Glomerular visceral epithelial cell (primary cell): ENCODE results near the gene MAN1C1.

Experiments
- DNase-seq: peaks from one replicate; pipeline ENCODE4 v3.0.0-alpha.2; 2016; ENCODE audit errors: extremely low spot score

Gene MAN1C1

DNA sequence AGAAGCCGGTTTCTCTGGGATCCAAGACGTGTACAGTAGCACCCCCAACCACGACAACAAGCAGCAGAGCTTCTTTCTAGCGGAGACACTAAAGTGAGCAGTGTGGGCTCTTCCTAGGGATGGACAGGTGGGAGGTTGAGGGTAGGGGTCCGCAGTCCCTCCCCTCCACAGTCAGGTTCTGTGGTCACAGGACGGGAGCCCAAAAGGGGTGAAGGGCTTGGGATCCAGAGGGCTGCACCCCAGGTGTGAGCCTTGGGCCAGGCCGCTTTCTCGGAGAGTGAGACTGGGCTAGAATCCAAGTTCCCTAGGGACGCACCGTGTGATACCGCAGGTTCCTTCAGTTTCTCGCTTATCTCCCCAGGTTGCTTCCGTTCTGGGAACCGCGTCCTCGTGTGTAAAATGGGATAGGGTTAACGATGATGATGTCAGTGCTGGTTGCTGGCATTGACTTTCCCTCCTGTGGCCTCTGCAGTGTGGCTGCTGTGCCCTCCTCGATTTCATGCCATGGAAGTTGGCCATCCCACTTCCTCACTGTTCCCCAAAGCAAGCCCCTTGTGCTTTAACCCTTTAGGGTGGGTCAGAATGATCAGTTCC lies 166.1 kb downstream of the MAN1C1 start:
- no peak for DNase-seq

GRCh38 chr1:25784575-25785051 lies 168.0 kb downstream of the MAN1C1 start:
- no peak for DNase-seq

DNA sequence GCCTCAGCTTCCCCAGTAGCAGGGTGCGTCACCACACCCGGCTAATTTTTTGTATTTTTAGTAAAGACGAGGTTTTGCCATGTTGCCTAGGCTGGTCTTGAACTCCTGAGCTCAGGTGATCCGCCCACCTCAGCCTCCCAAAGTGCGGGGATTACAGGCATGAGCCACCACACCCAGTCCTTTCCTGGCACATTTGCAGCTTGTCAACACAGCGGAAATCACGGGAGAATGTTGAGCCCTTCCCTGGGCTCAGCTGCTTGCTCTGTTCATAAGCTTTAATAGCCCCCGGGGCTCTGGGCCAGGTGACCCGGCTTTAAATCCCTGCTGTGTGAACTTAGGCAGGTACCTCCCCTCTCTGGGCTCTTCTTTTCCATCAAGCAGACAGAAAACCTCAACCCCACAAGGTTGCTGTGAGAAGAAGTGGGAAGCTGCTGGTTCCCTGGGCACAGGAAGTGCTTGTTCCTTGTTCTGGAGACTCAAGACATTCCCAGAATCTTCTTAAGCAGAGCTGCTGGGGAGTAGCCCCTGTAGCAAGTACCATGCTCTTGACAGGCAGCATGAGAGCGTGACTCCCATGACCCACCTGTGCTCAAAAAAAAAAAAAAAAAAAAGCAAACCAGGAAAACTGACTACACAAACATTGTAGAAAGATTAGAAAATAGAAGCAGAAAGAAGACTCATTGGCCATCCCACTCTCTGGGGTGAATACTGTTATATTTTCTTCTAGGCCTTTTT lies 168.9 kb downstream of the MAN1C1 start:
- no peak for DNase-seq

DNA sequence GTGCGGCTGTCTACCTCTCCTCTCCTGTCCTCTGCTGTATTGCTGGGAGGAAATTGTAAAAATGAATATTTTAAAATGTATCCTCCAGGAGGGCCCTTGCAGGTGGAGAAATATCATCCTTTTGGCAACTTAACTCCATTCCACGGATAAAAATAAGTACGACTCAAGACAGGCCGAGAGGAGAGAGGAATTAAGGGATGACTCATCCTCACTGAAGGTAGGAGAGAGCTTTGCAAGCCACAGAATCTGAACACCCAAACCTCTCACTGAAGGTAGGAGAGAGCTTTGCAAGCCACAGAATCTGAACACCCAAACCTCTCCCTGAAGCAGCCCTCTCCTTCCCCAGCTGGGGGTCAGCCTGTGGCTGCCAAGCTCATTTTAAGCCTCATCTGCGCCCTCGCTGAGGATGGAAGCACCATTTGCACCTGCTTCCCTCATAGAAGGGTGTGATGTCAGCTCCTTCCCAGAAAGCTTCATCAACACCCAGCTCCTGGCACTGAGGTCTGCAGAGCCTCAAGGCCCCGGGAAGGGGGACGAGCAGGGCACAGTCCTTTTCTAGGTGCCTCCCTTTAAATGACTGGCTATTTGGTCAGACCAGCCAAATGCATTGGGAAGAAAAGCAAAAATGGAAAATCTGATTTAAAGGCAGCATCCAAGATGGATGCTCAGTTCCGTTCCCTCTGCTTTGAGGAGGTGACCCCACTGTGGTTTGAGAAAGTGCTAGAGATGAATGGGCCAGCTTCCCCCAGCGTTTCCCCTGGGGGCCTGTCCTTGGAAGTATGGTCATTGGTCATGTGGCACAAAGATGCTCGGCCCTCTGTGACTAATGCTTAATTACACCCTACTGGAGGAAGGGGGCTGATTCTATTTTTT lies 170.5 kb downstream of the MAN1C1 start:
- DNase-seq = no peak

DNA sequence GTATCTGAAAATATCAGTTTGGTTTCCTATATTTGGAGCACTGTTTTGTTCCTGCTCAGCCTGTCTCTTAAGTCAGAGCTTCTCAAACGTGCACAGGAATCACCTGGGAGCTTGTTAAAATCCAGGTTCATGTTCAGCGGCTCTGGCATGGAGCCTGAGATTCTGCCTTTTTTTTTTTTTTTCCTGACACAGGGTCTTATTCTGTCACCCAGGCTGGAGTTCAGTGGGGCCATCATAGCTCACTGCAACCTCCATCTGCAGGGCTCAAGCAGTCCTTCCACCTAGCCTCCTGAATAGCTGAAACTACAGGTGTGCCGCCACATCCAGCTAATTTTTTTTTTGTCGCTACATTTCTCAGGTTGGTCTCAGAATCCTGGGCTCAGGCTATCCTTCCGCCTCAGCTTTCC lies 171.2 kb downstream of the MAN1C1 start:
- DNase-seq = no peak

DNA sequence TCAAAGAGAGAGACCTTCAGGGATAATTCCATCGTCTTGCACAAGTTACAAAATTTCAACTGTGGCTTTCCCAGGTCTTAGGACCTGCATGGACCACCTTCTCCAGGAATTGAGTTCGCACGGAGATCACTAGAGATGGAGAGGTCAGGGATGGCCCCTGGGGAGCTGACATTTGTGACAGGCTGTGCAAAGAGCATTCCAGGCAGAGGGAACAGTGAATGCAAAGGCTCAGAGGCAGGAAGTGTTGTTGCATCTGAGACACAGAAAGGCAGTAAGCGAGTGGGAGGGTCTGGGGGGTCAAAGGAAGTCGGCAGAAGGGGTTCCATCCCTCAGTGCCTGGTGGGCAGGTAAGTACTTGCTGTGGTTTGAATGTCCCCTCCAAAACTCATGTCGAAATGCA lies 173.9 kb downstream of the MAN1C1 start:
- DNase-seq = no peak

DNA sequence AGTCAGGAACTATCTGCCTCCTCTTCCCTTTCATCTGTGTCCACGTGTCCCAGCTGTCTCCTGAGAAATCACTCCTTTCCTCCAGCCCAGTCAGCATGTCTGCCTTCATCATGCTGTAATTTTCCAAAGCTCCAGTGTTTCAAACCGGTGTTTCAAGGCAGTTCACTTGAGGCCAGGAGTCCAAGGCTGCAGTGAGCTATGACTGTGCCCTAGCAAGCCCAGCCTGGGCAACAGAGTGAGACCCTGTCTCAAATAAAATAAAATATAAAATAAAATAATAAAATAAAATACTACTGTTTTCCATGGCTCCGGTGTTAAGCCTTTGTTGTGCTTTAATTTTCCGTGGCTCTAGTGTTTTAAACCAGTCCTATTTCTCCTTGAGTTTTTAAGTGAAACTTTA lies 175.5 kb downstream of the MAN1C1 start:
- no peak for DNase-seq

DNA sequence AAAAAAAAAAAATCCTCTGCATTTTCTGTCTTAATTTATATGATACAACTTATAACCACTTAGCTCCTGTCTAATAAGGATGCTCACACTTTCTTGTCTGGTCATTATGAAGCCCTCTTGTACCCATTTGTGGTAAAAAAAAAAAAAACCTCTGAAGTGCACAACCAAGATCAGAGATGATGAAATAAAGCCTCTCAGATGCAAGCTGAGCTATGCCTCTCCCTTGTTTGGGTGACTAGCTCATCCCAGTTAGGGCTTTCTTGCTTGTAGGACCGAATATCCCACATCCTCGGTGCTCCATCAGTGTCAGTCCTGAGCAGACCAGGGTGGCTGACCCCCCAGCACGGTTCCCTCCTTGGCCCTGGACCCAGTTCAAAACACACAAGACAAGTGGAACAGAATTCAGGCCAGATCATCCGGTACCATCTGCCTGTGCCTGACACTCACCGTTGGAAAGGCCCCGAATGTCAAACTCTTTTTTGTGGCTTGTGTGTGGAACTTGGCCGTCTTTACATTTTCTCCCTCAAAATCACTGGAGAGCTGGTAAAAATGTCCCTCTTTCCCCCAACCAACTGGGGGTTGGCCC lies 177.1 kb downstream of the MAN1C1 start:
- DNase-seq = no peak

DNA sequence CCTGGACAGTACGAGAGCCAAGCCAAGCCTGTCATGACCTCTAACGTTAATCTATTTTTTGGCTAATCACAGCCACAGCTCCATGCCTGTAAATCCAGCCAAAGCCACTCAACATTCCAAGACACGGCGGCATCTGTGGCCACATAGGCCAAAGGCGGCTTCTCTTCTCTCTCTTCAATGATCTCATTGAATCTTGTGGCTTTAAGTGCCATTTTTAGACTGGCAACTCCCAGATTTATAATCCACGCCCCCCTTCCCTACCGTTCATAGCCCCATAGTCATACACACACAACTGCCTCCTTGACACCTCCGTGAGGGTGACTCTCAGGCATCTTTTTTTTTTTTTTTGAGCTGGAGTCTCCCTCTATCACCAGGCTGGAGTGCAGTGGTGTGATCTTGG lies 177.7 kb downstream of the MAN1C1 start:
- peak; percentile 31 for DNase-seq

- no peak for DNase-seq
These were observed 178.6 kb downstream of the MAN1C1 start for GRCh38 chr1:25795211-25795610.

DNA sequence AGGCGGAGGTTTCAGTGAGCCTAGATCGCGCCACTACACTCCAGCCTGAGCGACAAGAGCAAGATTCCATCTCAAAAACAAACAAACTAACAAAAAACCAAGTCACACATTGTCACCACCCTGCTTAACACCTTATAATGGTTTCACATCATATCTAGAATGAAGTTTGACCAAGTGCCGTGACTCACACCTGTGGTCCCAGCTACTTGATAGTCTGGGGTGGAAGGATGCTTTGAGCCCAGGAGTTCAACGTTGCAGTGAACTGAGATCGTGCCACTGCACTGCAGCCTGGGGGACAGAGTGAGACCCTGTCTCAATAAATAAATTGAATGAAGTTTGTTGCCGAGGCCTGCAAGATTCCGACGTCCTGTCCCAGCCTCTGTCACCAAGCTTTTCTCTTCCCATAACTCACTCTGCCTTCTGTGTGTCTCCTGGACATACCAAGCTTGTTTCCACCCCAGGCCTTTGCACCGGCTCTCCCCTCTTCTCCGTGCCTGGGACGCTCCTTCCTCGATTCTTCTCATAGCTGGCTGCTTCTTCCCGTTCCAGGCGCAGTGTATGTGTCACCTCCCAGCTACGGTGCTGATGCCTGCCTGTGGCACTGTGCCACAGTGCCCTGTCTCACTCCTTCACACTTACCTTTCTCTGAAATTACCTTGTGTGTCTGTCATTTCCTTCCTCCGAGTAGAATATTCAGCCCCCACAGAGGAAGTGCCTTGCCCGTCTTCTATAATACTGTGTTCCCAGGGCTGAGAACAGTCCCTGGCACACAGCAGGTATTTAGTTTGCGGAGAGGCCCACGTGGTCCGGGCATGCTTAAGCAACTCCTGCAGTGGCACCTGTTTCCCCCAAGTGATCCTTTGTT lies 179.6 kb downstream of the MAN1C1 start:
- DNase-seq = no peak

- DNase-seq = peak; percentile 76
These were observed 180.3 kb downstream of the MAN1C1 start for GRCh38 chr1:25796811-25797458.

GRCh38 chr1:25797939-25798338 lies 181.3 kb downstream of the MAN1C1 start:
- DNase-seq = no peak

DNA sequence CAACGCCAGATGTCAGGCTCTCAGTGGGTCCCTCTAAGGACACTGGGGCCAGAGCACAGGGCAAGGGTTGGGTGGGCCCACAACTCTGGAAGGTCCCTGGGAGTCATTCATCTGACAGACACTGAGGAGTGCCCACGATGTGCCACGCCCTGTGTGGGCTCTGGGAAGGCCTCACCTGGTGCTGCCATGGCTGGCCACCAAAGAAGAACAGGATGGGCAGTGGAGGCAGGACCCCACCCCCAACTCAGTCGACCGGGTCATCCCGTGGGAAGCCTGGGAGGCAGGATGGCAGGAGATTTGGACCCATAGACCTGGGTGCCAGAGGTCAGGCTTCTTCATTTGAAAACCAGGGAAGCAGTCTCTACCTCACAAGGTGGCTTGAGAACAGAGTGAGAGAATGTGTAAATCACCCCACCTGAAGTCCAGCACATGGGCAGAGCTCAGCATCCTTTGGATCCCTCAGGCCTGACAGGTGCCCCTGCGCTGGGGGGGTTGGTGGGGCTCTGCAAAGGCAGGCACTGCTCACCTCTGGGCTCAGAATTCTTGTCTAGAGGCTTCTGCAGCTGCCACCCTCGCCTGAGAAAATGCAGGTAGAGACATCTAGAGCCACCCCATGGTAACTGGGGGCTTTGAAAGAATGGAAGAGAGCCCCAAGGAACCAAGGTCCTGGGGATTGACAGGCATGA lies 182.2 kb downstream of the MAN1C1 start:
- no peak for DNase-seq

- no peak for DNase-seq
These were observed 182.9 kb downstream of the MAN1C1 start for GRCh38 chr1:25799352-25799934.

- DNase-seq = peak; percentile 58
These were observed 183.5 kb downstream of the MAN1C1 start, which contains the start of gene SELENON for GRCh38 chr1:25799935-25800702. SELENON (plus strand) TSS chr1:25800193; CDS start chr1:25800231, 38 bp downstream.

DNA sequence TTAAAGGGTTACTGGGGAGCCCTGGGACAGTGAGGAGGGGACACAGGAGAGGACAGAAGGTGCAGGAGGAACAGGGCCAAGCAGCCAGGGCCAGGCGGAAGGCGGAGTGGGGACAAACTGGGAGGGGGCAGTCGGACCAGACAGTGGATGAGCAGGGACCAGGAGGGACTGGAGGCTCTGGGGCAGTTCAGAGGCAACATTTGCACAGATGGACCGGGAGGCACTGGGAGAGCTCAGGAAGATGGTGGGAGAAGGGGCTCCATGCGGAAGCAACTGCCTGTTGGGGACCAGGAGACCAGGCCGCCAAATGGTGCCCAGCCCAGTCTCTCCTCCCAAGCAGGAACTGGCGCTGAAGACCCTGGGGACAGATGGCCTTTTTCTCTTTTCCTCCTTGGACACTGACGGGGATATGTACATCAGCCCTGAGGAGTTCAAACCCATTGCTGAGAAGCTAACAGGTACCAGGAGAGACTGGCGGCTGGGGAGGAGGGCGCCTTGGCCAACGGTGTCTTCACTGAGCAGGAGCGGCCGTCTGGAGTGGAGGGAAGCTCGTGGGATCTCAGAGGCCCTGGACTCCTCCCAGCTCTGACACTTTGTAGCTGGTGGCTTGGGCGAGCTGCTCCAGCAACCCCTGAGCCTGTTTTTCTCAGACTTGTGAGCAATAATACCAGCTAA lies 184.2 kb downstream of the MAN1C1 start:
- no peak for DNase-seq

GRCh38 chr1:25802915-25803314 lies 186.3 kb downstream of the MAN1C1 start:
- DNase-seq = no peak
